ENCODE measurements around the gene LRCH4.
"Not testable (repeated sequence)": the region's sequence is repeated elsewhere in the genome, so short reads cannot be mapped to it uniquely, and the experiment has no call there.

The LRCH4 gene

DNA sequence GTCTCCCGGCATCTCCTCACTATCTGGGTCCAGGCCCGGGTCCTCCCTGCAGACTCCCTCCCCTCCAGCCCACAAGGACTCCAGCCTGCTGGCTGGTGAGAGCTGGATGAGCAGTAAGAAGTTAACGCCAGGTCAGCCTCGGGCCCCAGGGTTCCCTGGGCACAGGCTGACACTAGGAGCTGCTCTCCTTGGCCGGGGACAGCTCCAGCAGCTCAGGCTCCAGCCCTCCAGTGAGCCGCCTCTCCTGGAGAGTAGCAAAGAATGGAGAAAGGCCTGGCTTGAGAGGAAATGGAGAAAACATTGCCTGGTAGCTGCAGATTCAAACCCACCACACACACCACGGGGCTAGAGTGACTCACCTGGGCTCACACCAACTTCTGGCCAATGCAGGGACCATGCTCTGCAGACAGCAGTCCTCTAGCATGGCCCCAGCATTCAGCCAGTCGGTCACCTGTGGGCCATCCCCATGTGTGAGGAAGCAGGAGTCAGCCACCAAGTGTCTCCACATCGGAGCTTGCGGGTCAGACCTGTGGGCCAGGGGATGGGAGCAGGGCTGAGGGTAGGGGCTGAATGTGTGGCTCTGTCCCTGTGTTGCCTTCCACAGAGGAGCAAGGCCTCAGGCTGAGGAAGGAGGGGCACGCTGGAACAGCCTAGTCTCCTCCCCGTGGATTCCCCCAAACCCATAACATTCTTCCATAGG is 18.7 kb downstream of the LRCH4 start:
- no peak for DNase-seq

GRCh38 chr7:100566018-100566531 is 19.9 kb downstream of the LRCH4 start:
- no peak for DNase-seq

- DNase-seq: no peak
Observed at GRCh38 chr7:100565133-100565571, 20.8 kb downstream of the LRCH4 start.

DNA sequence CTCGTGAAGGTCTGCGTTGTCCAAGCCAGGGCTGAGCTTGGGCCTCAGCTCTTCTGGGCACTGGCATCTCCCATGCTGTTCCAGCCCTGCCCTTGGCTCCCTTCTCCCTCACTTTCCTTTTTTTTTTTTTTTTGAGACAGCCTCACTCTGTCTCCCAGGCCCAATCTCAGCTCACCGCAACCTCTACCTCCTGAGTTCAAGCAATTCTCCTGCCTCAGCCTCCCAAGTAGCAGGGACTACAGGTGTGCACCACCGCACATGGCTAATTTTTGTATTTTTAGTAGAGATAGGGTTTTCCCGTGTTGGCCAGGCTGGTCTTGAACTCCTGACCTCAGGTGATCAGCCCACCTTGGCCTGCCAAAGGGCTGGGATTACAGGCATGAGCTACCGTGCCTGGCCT is 21.5 kb downstream of the LRCH4 start:
- not testable (repeated sequence) for DNase-seq

DNA sequence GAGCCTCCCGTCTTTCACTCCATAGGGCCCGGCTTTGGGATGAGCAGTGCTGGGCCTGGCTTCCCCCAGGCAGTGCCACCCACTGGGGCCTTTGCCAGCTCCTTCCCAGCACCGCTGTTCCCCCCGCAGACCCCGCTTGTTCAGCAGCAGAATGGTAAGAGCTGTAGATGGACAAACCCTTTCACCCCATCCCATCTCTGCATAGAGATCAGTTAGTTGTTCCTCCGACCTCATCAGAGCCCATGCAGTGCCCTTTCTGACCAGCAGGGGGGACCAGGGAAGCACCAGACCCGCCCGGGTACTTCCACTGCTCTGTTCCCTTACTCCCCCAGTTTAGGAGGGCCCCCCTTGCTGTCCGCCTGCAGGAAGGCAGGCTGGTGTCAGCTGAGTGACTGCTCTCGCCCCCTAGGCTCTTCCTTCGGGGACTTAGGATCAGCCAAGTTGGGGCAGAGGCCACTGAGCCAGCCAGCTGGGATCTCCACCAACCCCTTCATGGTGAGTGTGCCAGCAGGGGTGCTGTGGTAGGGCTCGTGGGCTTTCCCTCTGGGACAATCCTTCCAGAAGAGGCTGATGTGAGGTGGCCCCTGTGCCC is 22.0 kb downstream of the LRCH4 start:
- DNase-seq: peak; percentile 38 to 54

- no peak for DNase-seq
Observed at GRCh38 chr7:100563100-100563564, 22.8 kb downstream of the LRCH4 start.

- no peak for DNase-seq
Observed at GRCh38 chr7:100562195-100563099, 23.5 kb downstream of the LRCH4 start.

DNA sequence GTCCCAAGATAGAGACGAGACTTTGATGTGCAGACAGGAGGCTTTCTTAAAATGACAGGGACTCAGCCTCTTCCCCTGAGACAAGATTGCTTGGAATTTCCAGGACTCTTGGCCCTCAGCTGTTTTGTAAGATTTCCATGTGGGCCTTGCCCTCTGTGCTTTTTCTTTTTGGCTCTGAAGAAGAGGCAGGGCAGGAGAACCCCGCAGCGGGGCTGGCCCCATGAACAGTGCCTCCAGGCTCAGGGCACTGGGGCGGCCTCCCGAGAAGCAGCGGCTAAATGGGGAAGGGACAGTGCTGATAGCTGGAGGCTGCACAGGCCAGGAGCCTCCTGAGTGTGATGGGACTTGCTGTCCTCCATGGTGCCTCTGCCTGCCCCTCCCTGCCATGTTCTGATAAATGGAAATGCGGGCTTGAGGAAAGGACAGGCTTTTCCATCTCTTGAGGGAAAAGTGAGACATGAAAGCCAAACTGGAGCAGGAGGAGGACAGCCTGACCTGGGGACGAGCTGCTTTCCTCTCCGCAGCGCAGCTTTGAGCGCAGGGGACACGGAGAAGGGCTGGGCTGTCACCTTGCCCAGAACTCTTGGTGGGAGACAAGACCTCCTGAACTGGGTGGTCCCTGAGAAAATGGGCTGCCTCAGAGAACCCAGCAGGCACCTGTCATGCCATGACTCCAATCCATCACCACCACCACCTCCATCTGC is 24.3 kb downstream of the LRCH4 start:
- no peak for DNase-seq

- DNase-seq: no peak
Observed at GRCh38 chr7:100559127-100559526, 26.8 kb downstream of the LRCH4 start.

GRCh38 chr7:100556541-100556940 is 29.4 kb downstream of the LRCH4 start:
- no peak for DNase-seq

GRCh38 chr7:100555701-100556100 is 30.2 kb downstream of the LRCH4 start:
- DNase-seq: no peak

DNA sequence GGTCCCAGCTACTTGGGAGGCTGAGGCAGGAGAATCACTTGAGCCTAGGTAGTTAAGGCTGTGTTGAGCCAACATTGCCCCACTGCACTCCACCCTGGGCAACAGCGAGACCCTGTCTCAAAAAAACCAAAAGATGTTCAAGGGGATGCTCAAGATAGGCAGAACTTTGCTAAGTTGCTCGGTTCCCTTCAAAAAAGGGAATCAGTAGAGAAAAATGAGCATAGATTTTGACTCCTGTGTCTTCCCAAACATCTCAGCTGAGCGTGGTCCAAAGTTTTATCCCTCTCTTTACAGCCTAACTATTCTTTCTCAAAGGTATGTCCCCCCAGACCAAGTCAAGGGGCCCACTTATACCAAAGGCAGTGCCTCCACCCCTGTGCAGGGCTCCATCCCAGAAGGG is 32.9 kb downstream of the LRCH4 start:
- no peak for DNase-seq

DNA sequence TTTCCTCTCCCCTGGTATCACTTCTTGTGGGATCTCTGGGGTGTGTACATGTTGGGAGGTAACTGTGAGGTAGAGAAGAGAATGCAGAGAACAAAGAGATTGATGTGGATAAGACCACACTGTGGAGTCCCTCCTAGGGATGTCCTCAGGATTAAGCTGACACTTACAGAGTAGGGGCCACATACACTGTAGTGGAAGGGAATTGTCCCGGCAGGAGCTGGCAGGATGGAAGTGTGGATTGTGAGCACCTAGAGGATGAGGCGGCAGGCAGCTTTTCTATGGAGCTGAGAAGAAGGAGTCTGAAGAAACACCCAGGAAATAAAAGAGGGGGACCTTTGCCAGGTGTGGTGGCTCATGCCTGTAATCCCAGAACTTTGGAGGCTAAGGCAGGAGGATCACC is 33.4 kb downstream of the LRCH4 start:
- no peak for DNase-seq

GRCh38 chr7:100548446-100548845 is 37.5 kb downstream of the LRCH4 start:
- DNase-seq: not testable (repeated sequence)

DNA sequence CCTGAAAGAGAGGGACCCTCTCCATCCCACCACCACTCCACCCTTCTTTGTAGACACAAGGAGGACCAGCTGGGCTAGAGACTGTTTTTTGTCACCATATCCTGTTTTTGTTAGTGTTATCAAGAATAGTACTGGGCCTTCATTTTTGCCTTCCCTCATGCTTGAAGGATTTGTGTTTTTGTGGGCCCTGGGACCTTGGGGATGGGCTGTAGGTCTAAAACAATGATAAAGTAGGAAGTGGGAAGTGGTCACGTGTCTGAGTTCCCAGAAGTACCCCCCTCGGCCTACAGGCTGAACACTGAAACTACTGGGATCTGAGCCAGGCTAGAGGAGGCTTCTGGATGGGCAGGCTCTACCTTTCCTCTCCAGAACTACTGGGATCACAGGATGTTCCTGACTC is 38.1 kb downstream of the LRCH4 start:
- DNase-seq: no peak

- no peak for DNase-seq
Observed at GRCh38 chr7:100546926-100547800, 38.8 kb downstream of the LRCH4 start.

GRCh38 chr7:100546129-100546925 is 39.6 kb downstream of the LRCH4 start:
- no peak for DNase-seq

DNA sequence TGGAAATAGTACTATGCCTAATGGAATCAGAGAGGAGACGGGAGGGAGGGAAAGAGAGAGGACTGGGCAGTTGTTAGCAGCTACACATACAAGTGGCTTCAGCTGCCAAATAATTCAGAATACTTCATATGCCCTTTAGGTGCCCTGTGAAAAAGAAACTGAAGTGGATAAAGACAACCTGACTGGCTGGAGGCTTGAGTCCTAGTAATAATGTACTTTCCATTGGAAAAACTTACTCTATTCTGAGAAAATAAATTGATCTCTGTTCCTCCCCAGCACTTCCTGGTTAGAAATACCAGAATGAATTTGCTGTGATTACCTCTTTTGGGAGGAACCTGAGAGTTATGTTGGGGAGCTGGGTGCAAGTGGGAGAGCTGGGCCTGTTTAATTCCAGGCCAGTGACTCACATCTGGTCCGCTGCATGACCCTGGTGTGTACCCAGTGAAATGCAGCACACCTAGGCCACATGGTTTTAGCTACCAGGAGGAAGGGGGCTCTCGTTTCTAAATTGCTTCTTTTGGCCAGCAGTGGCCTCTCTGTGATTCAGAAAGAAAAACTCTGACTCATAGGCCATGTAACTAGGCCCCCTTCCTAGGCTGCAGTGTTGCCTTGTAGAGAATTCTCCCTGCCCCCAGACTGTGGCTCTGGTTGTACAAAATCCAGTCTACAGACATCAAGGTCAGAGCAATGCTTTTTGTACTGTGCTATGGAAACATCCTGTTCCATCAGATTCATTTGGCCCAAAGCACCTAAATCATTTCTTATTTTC is 40.4 kb downstream of the LRCH4 start:
- DNase-seq: no peak

GRCh38 chr7:100544967-100545359 is 41.0 kb downstream of the LRCH4 start:
- DNase-seq: no peak

DNA sequence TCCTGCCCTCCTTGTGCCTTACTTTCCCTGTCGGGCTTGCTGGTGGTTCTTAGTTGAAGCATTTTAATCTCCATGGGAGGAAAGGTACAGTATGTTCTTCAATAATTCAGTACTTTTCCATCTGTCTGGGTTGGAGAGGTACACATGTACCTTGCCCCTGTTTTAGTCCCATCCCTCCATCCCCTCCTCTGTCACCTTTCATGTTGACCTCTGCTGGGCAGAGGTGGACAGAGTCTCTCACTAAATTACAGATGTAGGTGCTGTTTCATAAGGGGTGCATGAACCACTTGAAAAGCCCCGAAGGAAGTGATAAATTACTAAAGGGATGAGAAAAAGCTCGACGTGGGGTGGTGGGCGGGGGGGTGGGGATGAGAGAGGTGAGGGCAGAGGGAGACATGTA is 41.5 kb downstream of the LRCH4 start:
- DNase-seq: no peak
